ENCODE measurements around the gene PDLIM3. TPM values are rescaled to one million over a fixed set of nuclear protein-coding genes. Genes with fewer than 3 reads are reported as not detected.

PDLIM3 gene
- total RNA-seq, 4 donors from 2014 or later = 43.7 to 175 (median 107) TPM

DNA sequence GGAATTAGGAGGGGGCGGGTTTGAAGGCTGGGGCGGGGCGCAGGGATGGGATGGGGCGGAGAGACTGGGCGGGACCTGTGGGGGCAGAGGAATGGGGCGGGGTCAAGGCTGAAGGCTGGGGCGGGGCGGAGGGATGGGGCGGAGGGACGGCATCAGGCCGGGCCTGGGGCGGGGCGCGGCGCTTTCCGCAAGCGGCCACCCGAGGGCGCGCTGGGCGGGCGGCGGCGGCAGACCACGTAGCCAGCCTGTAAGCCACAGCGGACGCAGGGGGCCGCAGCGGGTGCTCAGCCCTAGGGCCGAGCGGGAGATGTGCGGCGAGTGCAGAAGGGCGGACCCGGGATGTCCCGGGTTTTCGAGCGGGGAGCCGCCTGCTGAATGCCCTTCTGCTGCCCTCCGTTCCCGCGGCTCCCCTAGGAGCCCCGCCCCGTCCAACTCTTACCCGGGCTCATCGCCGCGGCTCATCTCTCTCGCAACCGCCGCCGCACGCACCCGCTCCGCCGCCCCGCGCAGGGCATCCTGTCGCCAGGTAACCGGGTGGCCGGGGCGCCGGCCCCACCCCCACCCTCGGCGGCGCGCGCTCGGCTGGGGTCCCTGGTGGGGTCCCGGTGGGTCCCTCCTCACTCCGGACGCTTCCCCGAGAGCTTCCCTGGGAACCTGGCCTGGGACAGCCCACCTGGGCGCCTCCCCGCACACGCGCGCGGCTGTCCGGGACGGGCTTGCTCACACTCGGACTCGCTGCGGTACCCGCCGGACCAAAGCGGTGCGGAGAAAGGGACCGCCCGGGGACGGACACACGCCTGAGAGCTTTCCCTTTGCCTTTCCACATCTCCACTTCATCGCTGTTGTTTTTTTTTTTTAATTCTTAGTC is 63.8 kb downstream of the PDLIM3 start, which contains the start of gene CCDC110:
Gene CCDC110, minus strand, starts transcription at position 499 of the 868 bp plus-strand sequence. Its CDS starts 50 bp downstream, at position 449.
- peak; percentile 78 for DNase-seq (ENCODE audit: low spot score)
- peak; percentile 97 for ATAC-seq (ENCODE audit: low FRiP score)
- TF ChIP-seq, protein P1, sequence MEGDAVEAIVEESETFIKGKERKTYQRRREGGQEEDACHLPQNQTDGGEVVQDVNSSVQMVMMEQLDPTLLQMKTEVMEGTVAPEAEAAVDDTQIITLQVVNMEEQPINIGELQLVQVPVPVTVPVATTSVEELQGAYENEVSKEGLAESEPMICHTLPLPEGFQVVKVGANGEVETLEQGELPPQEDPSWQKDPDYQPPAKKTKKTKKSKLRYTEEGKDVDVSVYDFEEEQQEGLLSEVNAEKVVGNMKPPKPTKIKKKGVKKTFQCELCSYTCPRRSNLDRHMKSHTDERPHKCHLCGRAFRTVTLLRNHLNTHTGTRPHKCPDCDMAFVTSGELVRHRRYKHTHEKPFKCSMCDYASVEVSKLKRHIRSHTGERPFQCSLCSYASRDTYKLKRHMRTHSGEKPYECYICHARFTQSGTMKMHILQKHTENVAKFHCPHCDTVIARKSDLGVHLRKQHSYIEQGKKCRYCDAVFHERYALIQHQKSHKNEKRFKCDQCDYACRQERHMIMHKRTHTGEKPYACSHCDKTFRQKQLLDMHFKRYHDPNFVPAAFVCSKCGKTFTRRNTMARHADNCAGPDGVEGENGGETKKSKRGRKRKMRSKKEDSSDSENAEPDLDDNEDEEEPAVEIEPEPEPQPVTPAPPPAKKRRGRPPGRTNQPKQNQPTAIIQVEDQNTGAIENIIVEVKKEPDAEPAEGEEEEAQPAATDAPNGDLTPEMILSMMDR (IDR thresholded peaks at IDR 0.05) = no peak

DNA sequence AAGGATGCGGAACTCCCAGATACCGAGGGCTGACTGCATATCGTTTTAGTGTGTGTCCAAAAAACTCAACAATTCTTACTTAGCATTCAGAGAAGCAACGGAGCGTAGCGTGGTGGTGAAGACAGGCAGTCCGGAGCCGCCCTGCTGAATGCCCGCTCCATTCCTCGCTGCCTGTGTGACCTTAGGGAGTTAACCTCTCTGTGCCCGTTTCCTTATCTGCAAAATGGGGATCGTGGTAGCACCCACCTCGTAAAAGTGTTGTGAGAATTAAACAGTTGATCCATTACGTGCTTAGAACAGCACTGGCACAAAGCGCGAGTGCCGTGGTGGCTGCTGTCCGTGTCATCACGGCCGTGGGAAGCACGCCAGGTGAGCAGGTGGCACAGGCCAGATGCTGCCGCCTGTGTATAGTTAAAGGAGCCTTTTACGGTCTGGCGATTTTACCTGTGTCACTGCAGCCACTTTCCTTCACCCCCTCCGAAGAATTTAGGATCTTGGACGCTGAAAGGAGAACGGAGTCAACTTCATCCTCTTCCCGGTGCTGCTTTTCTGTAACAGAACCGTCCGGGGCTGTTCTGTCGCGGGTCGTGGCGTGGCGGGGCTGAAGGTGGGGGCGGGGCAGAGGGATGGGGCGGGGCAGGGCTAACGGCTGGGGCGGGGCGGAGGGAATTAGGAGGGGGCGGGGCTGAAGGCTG is 64.7 kb downstream of the PDLIM3 start:
- DNase-seq (ENCODE audit: low spot score) = peak; percentile 38
- ATAC-seq (ENCODE audit: low FRiP score) = no peak
- TF ChIP-seq, protein P1 (IDR thresholded peaks at IDR 0.05) = no peak

DNA sequence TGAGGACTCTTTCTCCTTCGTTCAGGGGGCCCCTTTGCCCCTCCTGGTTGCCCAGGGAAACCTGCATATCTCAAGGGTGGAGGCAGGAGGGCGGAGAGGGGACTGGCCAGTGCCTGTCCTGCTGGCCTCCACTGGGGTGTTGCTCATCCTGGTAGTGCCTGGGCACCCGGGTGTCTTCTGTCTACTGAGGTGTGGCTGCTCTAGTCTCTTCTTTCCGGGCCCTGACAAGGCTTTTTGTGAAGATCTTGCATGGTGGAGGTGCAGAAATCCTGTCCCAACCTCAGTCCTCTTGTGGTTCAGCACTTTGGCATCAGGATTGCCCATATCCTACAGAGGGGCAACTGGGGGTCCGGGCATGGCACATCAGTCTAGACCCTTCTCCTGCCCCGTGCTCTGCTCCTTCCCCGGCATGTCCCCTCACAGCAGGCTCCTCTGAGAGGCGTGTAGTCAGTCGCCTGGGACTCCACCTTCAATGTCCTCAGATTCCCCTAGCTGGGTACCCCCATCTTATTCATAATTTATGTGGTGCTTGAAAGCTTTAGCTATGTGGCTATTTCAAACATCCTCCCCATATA is 65.6 kb downstream of the PDLIM3 start:
- TF ChIP-seq, protein P1 (IDR thresholded peaks at IDR 0.05) = no peak
- DNase-seq (ENCODE audit: low spot score) = no peak
- ATAC-seq (ENCODE audit: low FRiP score) = no peak

DNA sequence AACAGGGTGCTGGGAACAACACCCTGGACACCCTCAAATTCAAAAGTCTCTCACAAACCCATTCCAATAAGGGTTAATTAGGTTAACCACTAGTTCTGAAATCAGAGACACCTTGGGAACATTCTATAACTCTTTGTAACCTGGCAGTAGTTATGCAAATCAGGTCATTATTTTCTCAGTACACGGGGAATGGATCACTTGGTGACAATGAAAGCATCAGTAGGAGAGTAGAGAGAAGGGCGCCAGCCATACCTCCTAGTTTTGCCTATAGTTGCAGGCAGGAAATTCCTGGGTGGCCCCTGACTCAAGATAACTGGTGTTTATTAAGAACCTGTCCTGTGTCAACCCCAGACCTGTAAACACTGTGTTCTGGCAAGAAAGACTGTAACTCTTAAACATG is 66.3 kb downstream of the PDLIM3 start:
- TF ChIP-seq, protein P1 (IDR thresholded peaks at IDR 0.05) = no peak
- ATAC-seq (ENCODE audit: low FRiP score) = no peak

DNA sequence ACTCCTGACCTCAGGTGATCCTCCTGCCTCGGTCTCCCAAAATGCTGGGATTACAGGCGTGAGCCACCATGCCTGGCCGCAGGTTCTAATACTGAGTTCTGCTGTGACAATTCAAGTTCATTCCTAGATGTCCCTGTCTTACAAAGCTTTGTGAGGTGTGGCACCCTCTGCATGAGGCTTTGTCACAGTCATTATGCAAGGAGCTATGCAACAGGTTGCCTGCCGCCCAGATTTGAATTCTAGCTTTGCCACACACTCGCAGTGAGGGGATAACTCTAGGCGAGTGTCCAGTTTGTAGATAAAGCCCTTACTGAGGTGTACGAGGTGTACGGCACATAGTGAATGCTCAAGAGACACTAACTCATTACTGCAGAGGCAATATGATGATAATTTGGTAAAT is 67.3 kb downstream of the PDLIM3 start:
- TF ChIP-seq, protein P1 (IDR thresholded peaks at IDR 0.05) = no peak
- ATAC-seq (ENCODE audit: low FRiP score) (no peak), DNase-seq (ENCODE audit: low spot score) (no peak)

More for the DNA sequence above, 66.3 kb downstream of the PDLIM3 start:
- DNase-seq (ENCODE audit: low spot score) = no peak

DNA sequence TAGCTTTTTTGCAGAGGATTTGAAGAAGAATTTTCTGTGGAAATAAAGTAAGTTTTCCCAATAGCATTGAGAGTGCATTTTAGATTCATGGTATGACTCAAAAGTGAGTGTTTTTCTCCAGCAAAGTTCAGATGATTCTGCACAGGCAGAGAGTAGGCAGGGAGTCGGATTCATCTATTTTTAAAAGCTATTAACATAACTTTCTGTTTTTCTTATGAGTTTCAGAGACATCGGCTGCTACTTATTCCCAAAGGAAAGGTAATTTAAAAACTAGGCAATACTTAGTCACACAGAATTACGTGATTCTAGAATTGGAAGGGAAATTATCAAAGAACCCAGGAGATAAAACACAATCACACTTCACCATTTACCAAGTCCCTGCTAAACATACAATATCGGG is 68.2 kb downstream of the PDLIM3 start:
- TF ChIP-seq, protein P1 (IDR thresholded peaks at IDR 0.05) = no peak

More for the DNA sequence above, 68.2 kb downstream of the PDLIM3 start:
- DNase-seq (ENCODE audit: low spot score) (no peak), ATAC-seq (ENCODE audit: low FRiP score) (no peak)
